GM23338 (cell line): ENCODE data around the gene NRP1. TPM values are rescaled to one million over a fixed set of nuclear protein-coding genes. Genes with fewer than 3 reads are reported as not detected.

Experiments
- ATAC-seq: fragments of 200-7000 bp; cut with Tn5 transposase; 3 replicates; pipeline ENCODE4 v1.9.1; 2020
- DNase-seq: peaks from one replicate; pipeline ENCODE4 v3.0.0-alpha.2; 2015; ENCODE audit warnings: low spot score
- H2AFZ ChIP-seq: fragments of 200-600 bp; sonication (generic); 2 replicates; pipeline ENCODE4 v1.8.0; 2016; ENCODE audit warnings: antibody characterized with exemption, mild to moderate bottlenecking, moderate library complexity
- H3F3A ChIP-seq: fragments of 200-600 bp; sonication (generic); replicated peaks from 2 replicates; pipeline ENCODE4 v1.8.0; 2017; ENCODE audit warnings: antibody characterized with exemption, mixed run types, low read depth
- H3K27ac ChIP-seq: fragments of 200-600 bp; sonication (generic); 2 replicates; pipeline ENCODE4 v1.6.1; 2016; ENCODE audit warnings: low read depth
- H3K27me3 ChIP-seq: fragments of 200-600 bp; sonication (generic); 2 replicates; pipeline ENCODE4 v1.8.0; 2016; ENCODE audit warnings: mild to moderate bottlenecking, mixed run types, moderate library complexity; ENCODE audit not compliant: insufficient read depth
- H3K36me3 ChIP-seq: fragments of 200-600 bp; sonication (generic); 2 replicates; pipeline ENCODE4 v1.8.0; 2016; ENCODE audit warnings: mild to moderate bottlenecking; ENCODE audit not compliant: insufficient read depth
- H3K4me1 ChIP-seq: fragments of 200-600 bp; sonication (generic); 2 replicates; pipeline ENCODE4 v1.8.0; 2016; ENCODE audit warnings: mild to moderate bottlenecking, moderate library complexity; ENCODE audit not compliant: insufficient read depth
- H3K4me2 ChIP-seq: fragments of 200-600 bp; sonication (generic); 2 replicates; pipeline ENCODE4 v1.7.1; 2017; ENCODE audit warnings: mixed run types
- H3K4me3 ChIP-seq: fragments of 200-600 bp; sonication (generic); 2 replicates; pipeline ENCODE4 v1.6.1; 2016; ENCODE audit warnings: mixed run types
- H3K79me2 ChIP-seq: fragments of 200-600 bp; sonication (generic); replicated peaks from 2 replicates; pipeline ENCODE4 v1.8.0; 2017; ENCODE audit warnings: mild to moderate bottlenecking; ENCODE audit not compliant: insufficient read depth
- H3K9me2 ChIP-seq: fragments of 200-600 bp; sonication (generic); 2 replicates; pipeline ENCODE4 v1.8.0; 2017; ENCODE audit not compliant: insufficient read depth
- H4K20me1 ChIP-seq: fragments of 200-600 bp; sonication (generic); replicated peaks from 2 replicates; pipeline ENCODE4 v1.8.0; 2017; ENCODE audit warnings: mild to moderate bottlenecking; ENCODE audit not compliant: insufficient read depth
- H3K27ac Mint-ChIP-seq: 2 replicates; pipeline ENCODE4 v1.8.0; 2020; ENCODE audit warnings: inconsistent platforms, mild to moderate bottlenecking, moderate library complexity, mixed read lengths
- H3K27me3 Mint-ChIP-seq: 3 replicates; pipeline ENCODE4 v1.8.0; 2022; ENCODE audit warnings: low read depth, mild to moderate bottlenecking, moderate library complexity, mixed read lengths, inconsistent platforms; ENCODE audit not compliant: insufficient read depth, poor library complexity
- H3K36me3 Mint-ChIP-seq: 3 replicates; pipeline ENCODE4 v1.8.0; 2021; ENCODE audit warnings: low read depth, mild to moderate bottlenecking, inconsistent platforms, moderate library complexity, mixed read lengths
- H3K4me1 Mint-ChIP-seq: 3 replicates; pipeline ENCODE4 v1.8.0; 2020; ENCODE audit warnings: mild to moderate bottlenecking, inconsistent platforms, mixed read lengths
- H3K4me3 Mint-ChIP-seq: 3 replicates; pipeline ENCODE4 v1.8.0; 2021; ENCODE audit warnings: moderate library complexity, mild to moderate bottlenecking, inconsistent platforms, mixed read lengths
- H3K9me3 Mint-ChIP-seq: 3 replicates; pipeline ENCODE4 v1.8.0; 2020; ENCODE audit warnings: moderate library complexity, mild to moderate bottlenecking, inconsistent platforms, mixed read lengths
- ETS1 ChIP-seq: IDR thresholded peaks from 2 replicates; pipeline ENCODE4 v1.6.1; 2016; ENCODE audit warnings: antibody characterized with exemption
- POLR2AphosphoS5 ChIP-seq: IDR thresholded peaks from 2 replicates; pipeline ENCODE4 v1.6.1; 2016; ENCODE audit warnings: antibody characterized with exemption, low read depth
- STAT1 ChIP-seq: IDR thresholded peaks from one replicate; pipeline ENCODE4 v1.6.1; 2016; ENCODE audit warnings: antibody characterized with exemption; ENCODE audit not compliant: unreplicated experiment
- ZNF331 ChIP-seq: fragments of 250-450 bp; sonication (Bioruptor Pico); IDR thresholded peaks from 2 replicates; pipeline ENCODE4 v1.5.0; 2020; ENCODE audit warnings: low read depth, mild to moderate bottlenecking, moderate library complexity
- polyA plus RNA-seq: library from polyadenylated mRNA; unstranded; fragments of >200 nt; fragmentation: Nextera tagmentation; extraction: Ambion mirVana; gene quantifications from 2 replicates; pipeline ENCODE4 v1.2.1, GENCODE V29; 2016
- total RNA-seq: library from RNA; depleted of rRNA; stranded (reverse); fragments of >200 nt; shearing (Covaris generic); gene quantifications from 2 replicates; pipeline ENCODE4 v1.2.3, GENCODE V29; 2014
- TF ChIP-seq, protein P1 (sequence below): fragments of 250-450 bp; sonication (Bioruptor Pico); IDR thresholded peaks from 2 replicates; pipeline ENCODE4 v1.5.0; 2020; ENCODE audit warnings: mild to moderate bottlenecking, moderate library complexity

The NRP1 gene
- total and polyA plus RNA-seq, 2 experiments from 2014 or later, result 2.9 to 3.5 TPM

DNA sequence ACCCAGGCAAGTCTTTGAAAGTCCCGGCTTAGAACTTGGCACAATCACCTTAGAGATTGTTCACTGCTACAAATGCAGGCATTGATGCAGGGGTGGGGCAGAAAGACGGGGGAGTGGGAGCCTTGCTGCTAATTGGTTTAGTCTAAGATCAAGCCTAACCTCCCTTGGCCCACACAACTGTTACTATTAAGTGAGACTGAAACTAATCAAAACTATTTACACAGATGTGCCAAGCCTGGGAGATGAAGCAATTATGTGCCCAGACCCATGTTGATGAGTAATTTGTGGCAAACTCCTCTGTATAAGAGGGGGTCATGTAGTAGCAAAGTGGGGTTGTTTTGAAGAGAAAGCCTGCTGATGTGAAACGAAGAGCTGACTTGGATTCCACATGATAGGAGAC lies 198.2 kb downstream of the NRP1 start (continued):
- TF ChIP-seq, protein P1, sequence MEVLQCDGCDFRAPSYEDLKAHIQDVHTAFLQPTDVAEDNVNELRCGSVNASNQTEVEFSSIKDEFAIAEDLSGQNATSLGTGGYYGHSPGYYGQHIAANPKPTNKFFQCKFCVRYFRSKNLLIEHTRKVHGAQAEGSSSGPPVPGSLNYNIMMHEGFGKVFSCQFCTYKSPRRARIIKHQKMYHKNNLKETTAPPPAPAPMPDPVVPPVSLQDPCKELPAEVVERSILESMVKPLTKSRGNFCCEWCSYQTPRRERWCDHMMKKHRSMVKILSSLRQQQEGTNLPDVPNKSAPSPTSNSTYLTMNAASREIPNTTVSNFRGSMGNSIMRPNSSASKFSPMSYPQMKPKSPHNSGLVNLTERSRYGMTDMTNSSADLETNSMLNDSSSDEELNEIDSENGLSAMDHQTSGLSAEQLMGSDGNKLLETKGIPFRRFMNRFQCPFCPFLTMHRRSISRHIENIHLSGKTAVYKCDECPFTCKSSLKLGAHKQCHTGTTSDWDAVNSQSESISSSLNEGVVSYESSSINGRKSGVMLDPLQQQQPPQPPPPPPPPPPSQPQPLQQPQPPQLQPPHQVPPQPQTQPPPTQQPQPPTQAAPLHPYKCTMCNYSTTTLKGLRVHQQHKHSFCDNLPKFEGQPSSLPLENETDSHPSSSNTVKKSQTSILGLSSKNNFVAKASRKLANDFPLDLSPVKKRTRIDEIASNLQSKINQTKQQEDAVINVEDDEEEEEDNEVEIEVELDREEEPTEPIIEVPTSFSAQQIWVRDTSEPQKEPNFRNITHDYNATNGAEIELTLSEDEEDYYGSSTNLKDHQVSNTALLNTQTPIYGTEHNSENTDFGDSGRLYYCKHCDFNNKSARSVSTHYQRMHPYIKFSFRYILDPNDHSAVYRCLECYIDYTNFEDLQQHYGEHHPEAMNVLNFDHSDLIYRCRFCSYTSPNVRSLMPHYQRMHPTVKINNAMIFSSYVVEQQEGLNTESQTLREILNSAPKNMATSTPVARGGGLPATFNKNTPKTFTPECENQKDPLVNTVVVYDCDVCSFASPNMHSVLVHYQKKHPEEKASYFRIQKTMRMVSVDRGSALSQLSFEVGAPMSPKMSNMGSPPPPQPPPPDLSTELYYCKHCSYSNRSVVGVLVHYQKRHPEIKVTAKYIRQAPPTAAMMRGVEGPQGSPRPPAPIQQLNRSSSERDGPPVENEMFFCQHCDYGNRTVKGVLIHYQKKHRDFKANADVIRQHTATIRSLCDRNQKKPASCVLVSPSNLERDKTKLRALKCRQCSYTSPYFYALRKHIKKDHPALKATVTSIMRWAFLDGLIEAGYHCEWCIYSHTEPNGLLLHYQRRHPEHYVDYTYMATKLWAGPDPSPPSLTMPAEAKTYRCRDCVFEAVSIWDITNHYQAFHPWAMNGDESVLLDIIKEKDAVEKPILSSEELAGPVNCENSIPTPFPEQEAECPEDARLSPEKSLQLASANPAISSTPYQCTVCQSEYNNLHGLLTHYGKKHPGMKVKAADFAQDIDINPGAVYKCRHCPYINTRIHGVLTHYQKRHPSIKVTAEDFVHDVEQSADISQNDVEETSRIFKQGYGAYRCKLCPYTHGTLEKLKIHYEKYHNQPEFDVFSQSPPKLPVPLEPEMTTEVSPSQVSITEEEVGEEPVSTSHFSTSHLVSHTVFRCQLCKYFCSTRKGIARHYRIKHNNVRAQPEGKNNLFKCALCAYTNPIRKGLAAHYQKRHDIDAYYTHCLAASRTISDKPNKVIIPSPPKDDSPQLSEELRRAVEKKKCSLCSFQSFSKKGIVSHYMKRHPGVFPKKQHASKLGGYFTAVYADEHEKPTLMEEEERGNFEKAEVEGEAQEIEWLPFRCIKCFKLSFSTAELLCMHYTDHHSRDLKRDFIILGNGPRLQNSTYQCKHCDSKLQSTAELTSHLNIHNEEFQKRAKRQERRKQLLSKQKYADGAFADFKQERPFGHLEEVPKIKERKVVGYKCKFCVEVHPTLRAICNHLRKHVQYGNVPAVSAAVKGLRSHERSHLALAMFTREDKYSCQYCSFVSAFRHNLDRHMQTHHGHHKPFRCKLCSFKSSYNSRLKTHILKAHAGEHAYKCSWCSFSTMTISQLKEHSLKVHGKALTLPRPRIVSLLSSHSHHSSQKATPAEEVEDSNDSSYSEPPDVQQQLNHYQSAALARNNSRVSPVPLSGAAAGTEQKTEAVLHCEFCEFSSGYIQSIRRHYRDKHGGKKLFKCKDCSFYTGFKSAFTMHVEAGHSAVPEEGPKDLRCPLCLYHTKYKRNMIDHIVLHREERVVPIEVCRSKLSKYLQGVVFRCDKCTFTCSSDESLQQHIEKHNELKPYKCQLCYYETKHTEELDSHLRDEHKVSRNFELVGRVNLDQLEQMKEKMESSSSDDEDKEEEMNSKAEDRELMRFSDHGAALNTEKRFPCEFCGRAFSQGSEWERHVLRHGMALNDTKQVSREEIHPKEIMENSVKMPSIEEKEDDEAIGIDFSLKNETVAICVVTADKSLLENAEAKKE (CRISPR knock-in tag), result no peak

DNA sequence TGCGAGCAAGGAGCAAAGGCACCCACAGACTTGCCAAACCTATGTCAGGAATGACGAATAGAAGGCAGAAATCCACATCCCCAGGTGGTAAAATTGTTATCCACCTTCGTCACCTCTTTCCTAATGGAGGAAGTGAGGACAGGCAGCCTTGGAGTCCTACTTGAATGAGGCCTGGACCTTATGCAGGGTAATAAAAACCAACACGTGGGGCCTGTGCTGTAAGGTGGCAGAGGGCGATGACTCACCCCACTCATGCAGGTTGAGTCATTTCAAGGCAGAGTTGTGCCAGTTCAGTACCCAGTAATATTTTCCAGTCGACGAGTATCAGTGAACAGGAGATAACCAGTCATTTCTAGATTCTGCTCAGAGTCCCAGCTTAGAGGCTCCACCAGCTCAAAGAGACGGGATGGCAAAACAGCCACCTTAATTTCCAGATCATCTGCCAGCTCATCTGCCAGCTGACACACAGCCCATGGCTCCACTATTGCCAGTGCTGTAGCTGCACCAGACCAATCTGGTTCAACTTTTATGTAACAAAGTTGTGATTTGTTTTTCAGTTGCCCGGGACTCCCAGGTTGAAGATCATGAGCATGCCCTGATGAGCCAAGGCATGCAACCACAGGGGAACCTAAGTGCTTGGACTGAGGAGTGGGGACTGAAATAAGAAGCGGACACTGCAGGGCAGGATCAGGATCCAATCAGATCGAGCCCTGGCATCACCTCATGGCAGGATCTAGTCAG lies 200.3 kb downstream of the NRP1 start:
- Histone ChIP-seq H3K4me1 (no peaks in the 10 kb centered on the region), H3K27ac (no peak overlapping the region), H3K4me3 (no peak overlapping the region), H3K27me3 (no peaks in the 10 kb centered on the region), H3F3A (no peaks in the 10 kb centered on the region), H3K79me2 (no peaks in the 10 kb centered on the region), H2AFZ (no peak overlapping the region; the same call in 1 of the 2 replicates), H3K4me2 (no peak overlapping the region), H3K36me3 (no peaks in the 10 kb centered on the region), H3K9me2 (0 out of 2 replicates have a peak, but pooled peaks cover 6% of the 10 kb centered on the region), H4K20me1 (no peaks in the 10 kb centered on the region)
- ATAC-seq (no peak), DNase-seq (no peak)
- Mint-ChIP-seq H3K4me3 (no peak overlapping the region), H3K27me3 (peaks cover 2% of the 10 kb centered on the region), H3K9me3 (no peaks in the 10 kb centered on the region), H3K36me3 (no peaks in the 10 kb centered on the region), H3K4me1 (no peaks in the 10 kb centered on the region), H3K27ac (no peak overlapping the region)
- TF ChIP-seq ZNF331 (CRISPR knock-in tag), result no peak
- TF ChIP-seq ETS1, result no peak
- TF ChIP-seq, protein P1 (CRISPR knock-in tag), result no peak
- TF ChIP-seq STAT1, result no peak
- TF ChIP-seq POLR2AphosphoS5, result no peak
